ENCODE results near the gene DGKI. TPM values are rescaled to one million over a fixed set of nuclear protein-coding genes. Genes with fewer than 3 reads are reported as not detected.
A peak's percentile ranks its signal among the peaks of the same experiment; 100 is the strongest.

Gene DGKI
- total RNA-seq, 3 donors from 2014 or later: 0.36 to 1.4 (median 0.46) TPM

- intact Hi-C loops (cut with DNase I, micrococcal nuclease): no loop called here
- no peak for ATAC-seq
- Histone ChIP-seq H3K4me1 (ENCODE audit: low read depth) (peaks cover 5% of the 10 kb centered on the region), H3K36me3 (ENCODE audit: low read depth) (peaks cover 4% of the 10 kb centered on the region), H3K9me3 (no peaks in the 10 kb centered on the region), H3K4me3 (no peak overlapping the region)
- TF ChIP-seq CTCF (IDR thresholded peaks at IDR 0.05): no peak
- DNase-seq: no peak
These were observed 41.5 kb upstream of the DGKI start for GRCh38 chr7:137888241-137888640.

GRCh38 chr7:137886746-137887145, 40.0 kb upstream of the DGKI start:
- intact Hi-C loops (cut with DNase I, micrococcal nuclease): no loop called here
- TF ChIP-seq CTCF (IDR thresholded peaks at IDR 0.05): no peak
- Histone ChIP-seq H3K9me3 (no peaks in the 10 kb centered on the region), H3K4me3 (no peak overlapping the region), H3K4me1 (ENCODE audit: low read depth) (peaks cover 5% of the 10 kb centered on the region), H3K36me3 (ENCODE audit: low read depth) (peaks cover 4% of the 10 kb centered on the region)
- no peak for ATAC-seq
- no peak for DNase-seq

GRCh38 chr7:137886281-137886680, 39.5 kb upstream of the DGKI start:
- intact Hi-C loops (cut with DNase I, micrococcal nuclease): no loop called here
- H3K9me3 ChIP-seq: no peaks in the 10 kb centered on the region
- no peak for DNase-seq
- TF ChIP-seq CTCF (IDR thresholded peaks at IDR 0.05): no peak
- H3K4me1 ChIP-seq (ENCODE audit: low read depth): peaks cover 5% of the 10 kb centered on the region
- no peak for ATAC-seq
- no peak overlapping the region for H3K4me3 ChIP-seq
- H3K36me3 ChIP-seq (ENCODE audit: low read depth): peaks cover 4% of the 10 kb centered on the region

- Histone ChIP-seq H3K4me1 (ENCODE audit: low read depth) (no peaks in the 10 kb centered on the region), H3K36me3 (ENCODE audit: low read depth) (peaks cover 4% of the 10 kb centered on the region), H3K4me3 (no peak overlapping the region), H3K9me3 (no peaks in the 10 kb centered on the region)
- ATAC-seq (no peak), DNase-seq (no peak)
- no peak for TF ChIP-seq CTCF (IDR thresholded peaks at IDR 0.05)
- intact Hi-C loops (cut with DNase I, micrococcal nuclease): no loop called here
These were observed 38.9 kb upstream of the DGKI start for GRCh38 chr7:137885678-137886077.

- H3K4me1 ChIP-seq (ENCODE audit: low read depth): no peaks in the 10 kb centered on the region
- peaks cover 4% of the 10 kb centered on the region for H3K36me3 ChIP-seq (ENCODE audit: low read depth)
- DNase-seq (no peak), ATAC-seq (no peak)
- no peaks in the 10 kb centered on the region for H3K9me3 ChIP-seq
- no peak overlapping the region for H3K4me3 ChIP-seq
- intact Hi-C loops (cut with DNase I, micrococcal nuclease): no loop called here
- TF ChIP-seq CTCF (IDR thresholded peaks at IDR 0.05): no peak
These were observed 36.0 kb upstream of the DGKI start for GRCh38 chr7:137882806-137883205.

- H3K36me3 ChIP-seq (ENCODE audit: low read depth): peaks cover 4% of the 10 kb centered on the region
- H3K9me3 ChIP-seq: no peaks in the 10 kb centered on the region
- DNase-seq (no peak), ATAC-seq (peak; percentile 17)
- intact Hi-C loops (cut with DNase I, micrococcal nuclease): no loop called here
- TF ChIP-seq CTCF (IDR thresholded peaks at IDR 0.05): no peak
- H3K4me3 ChIP-seq: no peak overlapping the region
- H3K4me1 ChIP-seq (ENCODE audit: low read depth): no peaks in the 10 kb centered on the region
These were observed 35.5 kb upstream of the DGKI start for GRCh38 chr7:137882261-137882668.
